Stimulated activated CD8-positive, alpha-beta memory T cell treated with anti-CD3 and anti-CD28 coated beads, Interleukin-4, amount 100 ng/mL, for 24 hours (primary cell): ENCODE results near the gene IGF2R.

Source experiments
- DNase-seq: peaks from one replicate; pipeline ENCODE4 v3.0.0-alpha.2; 2020; ENCODE audit warnings: low read depth

Gene IGF2R

GRCh38 chr6:160028487-160029275 is 59.8 kb downstream of the IGF2R start:
- DNase-seq: no peak

GRCh38 chr6:160029525-160029924 is 60.6 kb downstream of the IGF2R start:
- DNase-seq: no peak

GRCh38 chr6:160030103-160030502 is 61.2 kb downstream of the IGF2R start:
- no peak for DNase-seq

- DNase-seq: no peak
Measured at GRCh38 chr6:160031442-160031841, 62.6 kb downstream of the IGF2R start.

- no peak for DNase-seq
Measured at GRCh38 chr6:160031871-160032270, 63.0 kb downstream of the IGF2R start.

GRCh38 chr6:160032538-160032937 is 63.7 kb downstream of the IGF2R start:
- DNase-seq: no peak

- no peak for DNase-seq
Measured at GRCh38 chr6:160034036-160034930, 65.4 kb downstream of the IGF2R start.

- no peak for DNase-seq
Measured at GRCh38 chr6:160035241-160035640, 66.4 kb downstream of the IGF2R start.

- DNase-seq: no peak
Measured at GRCh38 chr6:160035693-160036330, 66.9 kb downstream of the IGF2R start.

GRCh38 chr6:160036331-160036695 is 67.4 kb downstream of the IGF2R start:
- no peak for DNase-seq

- no peak for DNase-seq
Measured at GRCh38 chr6:160036790-160037206, 67.9 kb downstream of the IGF2R start.

GRCh38 chr6:160038479-160038878 is 69.6 kb downstream of the IGF2R start:
- DNase-seq: no peak

- no peak for DNase-seq
Measured at GRCh38 chr6:160039441-160039840, 70.6 kb downstream of the IGF2R start.

GRCh38 chr6:160040055-160040454 is 71.2 kb downstream of the IGF2R start:
- no peak for DNase-seq

GRCh38 chr6:160040527-160041264 is 71.8 kb downstream of the IGF2R start:
- no peak for DNase-seq

- DNase-seq: no peak
Measured at GRCh38 chr6:160041608-160042007, 72.7 kb downstream of the IGF2R start.

- no peak for DNase-seq
Measured at GRCh38 chr6:160042014-160042773, 73.3 kb downstream of the IGF2R start.

- DNase-seq: no peak
Measured at GRCh38 chr6:160042788-160043301, 74.0 kb downstream of the IGF2R start.

- no peak for DNase-seq
Measured at GRCh38 chr6:160043784-160044183, 74.9 kb downstream of the IGF2R start.

- no peak for DNase-seq
Measured at GRCh38 chr6:160044687-160045086, 75.8 kb downstream of the IGF2R start.

- DNase-seq: no peak
Measured at GRCh38 chr6:160048471-160048870, 79.6 kb downstream of the IGF2R start.
